ENCODE measurements around the gene SH3PXD2A. TPM values are rescaled to one million over a fixed set of nuclear protein-coding genes. Genes with fewer than 3 reads are reported as not detected.
A peak's percentile ranks its signal among the peaks of the same experiment; 100 is the strongest.

SH3PXD2A gene
- total and polyA plus RNA-seq, 4 donors: 18.7 to 69.1 (median 42.5) TPM

- ATAC-seq (ENCODE audit: low FRiP score): no peak
- no peak for DNase-seq
- Histone ChIP-seq H3K27ac (ENCODE audit: low read depth in 1 of 2, low read length in 2 of 2) (no peak overlapping the region), H3K9me3 (ENCODE audit: control insufficient read depth, low read length) (no peaks in the 10 kb centered on the region), H3K36me3 (ENCODE audit: control insufficient read depth in 1 of 2, insufficient read depth in 2 of 2, low read length in 1 of 2) (no peaks in the 10 kb centered on the region), H3K4me1 (ENCODE audit: control insufficient read depth in 1 of 2, insufficient read depth in 2 of 2, low read length in 2 of 2) (no peaks in the 10 kb centered on the region), H3K4me3 (ENCODE audit: low read length in 2 of 2) (no peak overlapping the region), H3K27me3 (ENCODE audit: control insufficient read depth in 1 of 2, insufficient read depth in 2 of 2, low read length in 1 of 2) (no peaks in the 10 kb centered on the region)
- intact Hi-C loops (cut with DNase I): no loop called here
- 98 to 100% methylated on average over 1 of the region's 1 CpG for WGBS, 2 donors
Measured at GRCh38 chr10:103550229-103550628, 305.1 kb downstream of the SH3PXD2A start.

GRCh38 chr10:103549349-103549685 is 306.1 kb downstream of the SH3PXD2A start:
- H3K27me3 ChIP-seq (ENCODE audit: control insufficient read depth in 1 of 2, insufficient read depth in 2 of 2, low read length in 1 of 2): no peaks in the 10 kb centered on the region
- no peaks in the 10 kb centered on the region for H3K36me3 ChIP-seq (ENCODE audit: control insufficient read depth in 1 of 2, insufficient read depth in 2 of 2, low read length in 1 of 2)
- H3K4me3 ChIP-seq (ENCODE audit: low read length in 2 of 2): no peak overlapping the region
- 89 to 91% methylated on average over 3 of the region's 3 CpGs for WGBS, 2 donors
- H3K9me3 ChIP-seq (ENCODE audit: control insufficient read depth, low read length): no peaks in the 10 kb centered on the region
- ATAC-seq (ENCODE audit: low FRiP score) (no peak), DNase-seq (no peak)
- intact Hi-C loops (cut with DNase I): no loop called here
- no peak overlapping the region for H3K27ac ChIP-seq (ENCODE audit: low read depth in 1 of 2, low read length in 2 of 2)
- no peaks in the 10 kb centered on the region for H3K4me1 ChIP-seq (ENCODE audit: control insufficient read depth in 1 of 2, insufficient read depth in 2 of 2, low read length in 2 of 2)

GRCh38 chr10:103548581-103549348 is 306.6 kb downstream of the SH3PXD2A start:
- Histone ChIP-seq H3K36me3 (ENCODE audit: control insufficient read depth in 1 of 2, insufficient read depth in 2 of 2, low read length in 1 of 2) (no peaks in the 10 kb centered on the region), H3K27me3 (ENCODE audit: control insufficient read depth in 1 of 2, insufficient read depth in 2 of 2, low read length in 1 of 2) (no peaks in the 10 kb centered on the region), H3K4me1 (ENCODE audit: control insufficient read depth in 1 of 2, insufficient read depth in 2 of 2, low read length in 2 of 2) (no peaks in the 10 kb centered on the region), H3K27ac (ENCODE audit: low read depth in 1 of 2, low read length in 2 of 2) (no peak overlapping the region), H3K4me3 (ENCODE audit: low read length in 2 of 2) (no peak overlapping the region), H3K9me3 (ENCODE audit: control insufficient read depth, low read length) (no peaks in the 10 kb centered on the region)
- intact Hi-C loops (cut with DNase I): no loop called here
- WGBS, 2 donors: 91% methylated on average over 12 of the region's 12 CpGs
- peak in 1 of 2 donors; percentile 41 for DNase-seq
- no peak for ATAC-seq (ENCODE audit: low FRiP score)

DNA sequence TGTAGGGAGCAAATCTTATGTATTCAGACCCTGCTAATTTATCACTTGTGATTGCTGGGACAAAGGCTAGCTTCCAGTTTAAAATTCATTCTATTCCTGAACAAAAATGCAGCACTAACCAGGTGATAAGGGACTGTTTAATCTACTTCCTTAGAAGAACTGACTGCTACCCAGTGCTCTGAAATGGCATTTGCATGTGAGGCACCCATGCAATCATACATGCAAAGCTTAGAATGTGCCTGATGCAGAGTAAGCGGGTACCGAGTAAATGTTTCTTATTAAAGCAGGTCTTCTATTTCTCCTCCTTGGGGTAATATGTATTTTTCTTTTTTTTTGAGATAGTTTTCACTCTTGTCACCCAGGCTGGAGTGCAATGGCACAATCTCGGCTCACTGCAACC is 307.4 kb downstream of the SH3PXD2A start:
- no peak overlapping the region for H3K4me3 ChIP-seq (ENCODE audit: low read length in 2 of 2)
- intact Hi-C loops (cut with DNase I): no loop called here
- no peaks in the 10 kb centered on the region for H3K36me3 ChIP-seq (ENCODE audit: control insufficient read depth in 1 of 2, insufficient read depth in 2 of 2, low read length in 1 of 2)
- no peaks in the 10 kb centered on the region for H3K4me1 ChIP-seq (ENCODE audit: control insufficient read depth in 1 of 2, insufficient read depth in 2 of 2, low read length in 2 of 2)
- H3K9me3 ChIP-seq (ENCODE audit: control insufficient read depth, low read length): no peaks in the 10 kb centered on the region
- H3K27me3 ChIP-seq (ENCODE audit: control insufficient read depth in 1 of 2, insufficient read depth in 2 of 2, low read length in 1 of 2): no peaks in the 10 kb centered on the region
- peak in 1 of 2 donors; percentile 17 for DNase-seq
- 95% methylated on average over 3 of the region's 3 CpGs for WGBS, 2 donors
- no peak overlapping the region for H3K27ac ChIP-seq (ENCODE audit: low read depth in 1 of 2, low read length in 2 of 2)
- no peak for ATAC-seq (ENCODE audit: low FRiP score)

GRCh38 chr10:103547391-103547946 is 307.9 kb downstream of the SH3PXD2A start:
- peak in 1 of 2 donors; percentile 38 for DNase-seq
- H3K4me3 ChIP-seq (ENCODE audit: low read length in 2 of 2): no peak overlapping the region
- H3K27me3 ChIP-seq (ENCODE audit: control insufficient read depth in 1 of 2, insufficient read depth in 2 of 2, low read length in 1 of 2): no peaks in the 10 kb centered on the region
- no peaks in the 10 kb centered on the region for H3K36me3 ChIP-seq (ENCODE audit: control insufficient read depth in 1 of 2, insufficient read depth in 2 of 2, low read length in 1 of 2)
- intact Hi-C loops (cut with DNase I): no loop called here
- H3K4me1 ChIP-seq (ENCODE audit: control insufficient read depth in 1 of 2, insufficient read depth in 2 of 2, low read length in 2 of 2): no peaks in the 10 kb centered on the region
- 92 to 94% methylated on average over 10 of the region's 10 CpGs for WGBS, 2 donors
- no peak for ATAC-seq (ENCODE audit: low FRiP score)
- H3K9me3 ChIP-seq (ENCODE audit: control insufficient read depth, low read length): no peaks in the 10 kb centered on the region
- H3K27ac ChIP-seq (ENCODE audit: low read depth in 1 of 2, low read length in 2 of 2): no peak overlapping the region

GRCh38 chr10:103546401-103546800 is 309.0 kb downstream of the SH3PXD2A start:
- H3K4me3 ChIP-seq (ENCODE audit: low read length in 2 of 2): no peak overlapping the region
- no peak for ATAC-seq (ENCODE audit: low FRiP score)
- DNase-seq: no peak
- H3K27ac ChIP-seq (ENCODE audit: low read depth in 1 of 2, low read length in 2 of 2): no peak overlapping the region
- 91 to 96% methylated on average over 1 of the region's 1 CpG for WGBS, 2 donors
- no peaks in the 10 kb centered on the region for H3K4me1 ChIP-seq (ENCODE audit: control insufficient read depth in 1 of 2, insufficient read depth in 2 of 2, low read length in 2 of 2)
- no peaks in the 10 kb centered on the region for H3K36me3 ChIP-seq (ENCODE audit: control insufficient read depth in 1 of 2, insufficient read depth in 2 of 2, low read length in 1 of 2)
- no peaks in the 10 kb centered on the region for H3K27me3 ChIP-seq (ENCODE audit: control insufficient read depth in 1 of 2, insufficient read depth in 2 of 2, low read length in 1 of 2)
- intact Hi-C loops (cut with DNase I): no loop called here
- no peaks in the 10 kb centered on the region for H3K9me3 ChIP-seq (ENCODE audit: control insufficient read depth, low read length)

DNA sequence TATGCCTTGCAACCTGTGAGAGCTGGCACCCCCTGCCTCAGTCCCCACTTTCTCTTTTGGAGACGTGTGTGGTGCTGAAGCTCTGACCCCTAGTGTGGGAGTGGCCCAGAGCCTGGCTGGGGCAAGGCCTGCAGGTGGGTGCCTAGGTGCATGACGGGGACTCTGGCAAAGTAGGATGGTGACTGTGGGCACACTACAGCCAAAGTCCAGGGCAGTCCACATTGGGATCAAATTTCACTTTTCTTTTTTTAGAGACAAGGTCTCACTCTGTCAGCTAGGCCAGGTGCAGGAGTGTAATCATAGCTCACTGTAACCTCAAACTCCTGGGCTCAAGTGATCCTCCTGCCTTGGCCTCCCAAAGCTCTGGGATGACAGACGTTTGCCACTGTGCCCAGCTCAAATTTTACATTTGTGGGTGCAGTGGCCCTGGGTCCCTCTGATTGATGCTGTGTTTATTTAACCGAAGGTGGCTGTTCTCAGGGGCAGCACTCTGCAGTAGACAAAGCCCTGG is 309.6 kb downstream of the SH3PXD2A start:
- DNase-seq (peak; percentile 5 to 39), ATAC-seq (ENCODE audit: low FRiP score) (no peak)
- no peaks in the 10 kb centered on the region for H3K27me3 ChIP-seq (ENCODE audit: control insufficient read depth in 1 of 2, insufficient read depth in 2 of 2, low read length in 1 of 2)
- H3K4me3 ChIP-seq (ENCODE audit: low read length in 2 of 2): no peak overlapping the region
- WGBS, 2 donors: 90 to 91% methylated on average over 4 of the region's 4 CpGs
- H3K36me3 ChIP-seq (ENCODE audit: control insufficient read depth in 1 of 2, insufficient read depth in 2 of 2, low read length in 1 of 2): no peaks in the 10 kb centered on the region
- H3K4me1 ChIP-seq (ENCODE audit: control insufficient read depth in 1 of 2, insufficient read depth in 2 of 2, low read length in 2 of 2): no peaks in the 10 kb centered on the region
- intact Hi-C loops (cut with DNase I): no loop called here
- H3K27ac ChIP-seq (ENCODE audit: low read depth in 1 of 2, low read length in 2 of 2): no peak overlapping the region
- H3K9me3 ChIP-seq (ENCODE audit: control insufficient read depth, low read length): no peaks in the 10 kb centered on the region

- H3K27ac ChIP-seq (ENCODE audit: low read depth in 1 of 2, low read length in 2 of 2): no peak overlapping the region
- peak in 1 of 2 donors; percentile 7 for DNase-seq
- no peaks in the 10 kb centered on the region for H3K4me1 ChIP-seq (ENCODE audit: control insufficient read depth in 1 of 2, insufficient read depth in 2 of 2, low read length in 2 of 2)
- no peaks in the 10 kb centered on the region for H3K36me3 ChIP-seq (ENCODE audit: control insufficient read depth in 1 of 2, insufficient read depth in 2 of 2, low read length in 1 of 2)
- intact Hi-C loops (cut with DNase I): no loop called here
- no peak for ATAC-seq (ENCODE audit: low FRiP score)
- no peak overlapping the region for H3K4me3 ChIP-seq (ENCODE audit: low read length in 2 of 2)
- 95 to 100% methylated on average over 1 of the region's 1 CpG for WGBS, 2 donors
- H3K27me3 ChIP-seq (ENCODE audit: control insufficient read depth in 1 of 2, insufficient read depth in 2 of 2, low read length in 1 of 2): no peaks in the 10 kb centered on the region
- H3K9me3 ChIP-seq (ENCODE audit: control insufficient read depth, low read length): no peaks in the 10 kb centered on the region
Measured at GRCh38 chr10:103545366-103545765, 310.0 kb downstream of the SH3PXD2A start.

Data from aorta (tissue), 5 donors.